Cardiac muscle cell (in vitro differentiated cells and primary cell): ENCODE results near the gene PAX8. TPM values are rescaled to one million over a fixed set of nuclear protein-coding genes. Genes with fewer than 3 reads are reported as not detected.

Experiments used
- DNase-seq, 2 donors: peaks; one replicate each; pipeline versions ENCODE4 v3.0.0 to v3.0.0-alpha.2; 2010 to 2017; ENCODE audit warnings: low read depth in 1 of 2, low spot score in 1 of 2
- H3K27ac ChIP-seq: fragments of 200-600 bp; sonication (generic); 2 replicates; pipeline ENCODE4 v1.5.1; 2016
- H3K27me3 ChIP-seq: fragments of 200-600 bp; sonication (generic); 2 replicates; pipeline ENCODE4 v1.6.0; 2016; ENCODE audit warnings: control low read depth
- H3K36me3 ChIP-seq: fragments of 200-600 bp; sonication (generic); 2 replicates; pipeline ENCODE4 v1.5.1; 2016; ENCODE audit warnings: control low read depth
- H3K4me1 ChIP-seq: fragments of 200-600 bp; sonication (generic); 2 replicates; pipeline ENCODE4 v1.8.1; 2017; ENCODE audit warnings: low read depth, mild to moderate bottlenecking, mixed run types
- H3K4me3 ChIP-seq: fragments of 200-600 bp; sonication (generic); 2 replicates; pipeline ENCODE4 v1.5.1; 2016; ENCODE audit warnings: mild to moderate bottlenecking
- H3K9me3 ChIP-seq: fragments of 200-600 bp; sonication (generic); 2 replicates; pipeline ENCODE4 v1.5.1; 2017; ENCODE audit warnings: low read depth, mild to moderate bottlenecking, control low read depth
- polyA plus RNA-seq: library from polyadenylated mRNA; unstranded; fragments of >200 nt; fragmentation: Nextera tagmentation; extraction: Ambion mirVana; gene quantifications from 2 replicates; pipeline ENCODE4 v1.2.1, GENCODE V29; 2016
- total RNA-seq: library from RNA; depleted of rRNA; stranded (reverse); fragments of >200 nt; gene quantifications from 2 replicates; pipeline ENCODE4 v1.2.3, GENCODE V29; 2016
- TF ChIP-seq, protein P1 (sequence below): IDR thresholded peaks from 2 replicates; pipeline ENCODE4 v1.5.1; 2012; ENCODE audit warnings: low read depth, mild to moderate bottlenecking, low read length

Gene PAX8
- total and polyA plus RNA-seq, 2 experiments from 2014 or later: not detected

DNA sequence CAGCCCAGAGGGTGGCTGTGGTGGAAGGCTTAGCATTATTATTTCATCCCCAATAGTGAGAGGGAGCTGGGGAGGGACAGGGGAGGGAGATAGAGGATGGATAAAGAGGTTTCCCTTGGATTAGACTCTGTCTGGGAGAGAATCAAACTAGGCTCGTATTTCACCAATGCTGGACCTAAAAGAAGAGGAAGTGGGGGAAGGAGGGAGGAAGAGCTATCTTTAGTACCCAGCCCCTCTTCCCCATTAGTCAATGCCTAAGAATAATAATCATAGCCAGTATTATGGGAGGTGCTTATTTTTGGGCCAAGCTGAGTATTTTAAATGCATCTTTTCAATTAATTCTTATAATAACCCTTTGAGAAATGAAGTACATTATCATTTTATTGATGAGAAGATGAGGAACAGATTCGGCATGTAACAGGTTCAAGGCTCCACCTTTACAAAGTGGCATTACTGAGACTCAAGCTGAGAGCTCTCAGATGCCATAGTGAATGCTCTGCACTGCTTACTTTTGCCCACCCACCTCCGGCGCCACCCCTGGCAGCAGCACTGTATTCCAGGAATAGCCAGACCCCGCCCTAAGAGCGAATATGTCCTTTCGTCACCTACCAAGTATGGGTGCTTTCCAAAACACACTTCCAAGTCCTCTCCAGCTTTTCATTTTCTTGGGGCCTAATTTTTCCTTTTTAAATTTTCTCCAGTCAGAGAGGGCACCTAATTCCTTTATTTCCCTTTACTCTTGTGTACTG, 21.0 kb downstream of the PAX8 start:
- no peak overlapping the region for H3K4me3 ChIP-seq
- no peaks in the 10 kb centered on the region for H3K9me3 ChIP-seq
- H3K4me1 ChIP-seq: no peaks in the 10 kb centered on the region
- TF ChIP-seq, protein P1, sequence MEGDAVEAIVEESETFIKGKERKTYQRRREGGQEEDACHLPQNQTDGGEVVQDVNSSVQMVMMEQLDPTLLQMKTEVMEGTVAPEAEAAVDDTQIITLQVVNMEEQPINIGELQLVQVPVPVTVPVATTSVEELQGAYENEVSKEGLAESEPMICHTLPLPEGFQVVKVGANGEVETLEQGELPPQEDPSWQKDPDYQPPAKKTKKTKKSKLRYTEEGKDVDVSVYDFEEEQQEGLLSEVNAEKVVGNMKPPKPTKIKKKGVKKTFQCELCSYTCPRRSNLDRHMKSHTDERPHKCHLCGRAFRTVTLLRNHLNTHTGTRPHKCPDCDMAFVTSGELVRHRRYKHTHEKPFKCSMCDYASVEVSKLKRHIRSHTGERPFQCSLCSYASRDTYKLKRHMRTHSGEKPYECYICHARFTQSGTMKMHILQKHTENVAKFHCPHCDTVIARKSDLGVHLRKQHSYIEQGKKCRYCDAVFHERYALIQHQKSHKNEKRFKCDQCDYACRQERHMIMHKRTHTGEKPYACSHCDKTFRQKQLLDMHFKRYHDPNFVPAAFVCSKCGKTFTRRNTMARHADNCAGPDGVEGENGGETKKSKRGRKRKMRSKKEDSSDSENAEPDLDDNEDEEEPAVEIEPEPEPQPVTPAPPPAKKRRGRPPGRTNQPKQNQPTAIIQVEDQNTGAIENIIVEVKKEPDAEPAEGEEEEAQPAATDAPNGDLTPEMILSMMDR: no peak
- H3K27me3 ChIP-seq: peaks cover 8% of the 10 kb centered on the region
- no peak for DNase-seq
- no peak overlapping the region for H3K27ac ChIP-seq
- no peaks in the 10 kb centered on the region for H3K36me3 ChIP-seq

DNA sequence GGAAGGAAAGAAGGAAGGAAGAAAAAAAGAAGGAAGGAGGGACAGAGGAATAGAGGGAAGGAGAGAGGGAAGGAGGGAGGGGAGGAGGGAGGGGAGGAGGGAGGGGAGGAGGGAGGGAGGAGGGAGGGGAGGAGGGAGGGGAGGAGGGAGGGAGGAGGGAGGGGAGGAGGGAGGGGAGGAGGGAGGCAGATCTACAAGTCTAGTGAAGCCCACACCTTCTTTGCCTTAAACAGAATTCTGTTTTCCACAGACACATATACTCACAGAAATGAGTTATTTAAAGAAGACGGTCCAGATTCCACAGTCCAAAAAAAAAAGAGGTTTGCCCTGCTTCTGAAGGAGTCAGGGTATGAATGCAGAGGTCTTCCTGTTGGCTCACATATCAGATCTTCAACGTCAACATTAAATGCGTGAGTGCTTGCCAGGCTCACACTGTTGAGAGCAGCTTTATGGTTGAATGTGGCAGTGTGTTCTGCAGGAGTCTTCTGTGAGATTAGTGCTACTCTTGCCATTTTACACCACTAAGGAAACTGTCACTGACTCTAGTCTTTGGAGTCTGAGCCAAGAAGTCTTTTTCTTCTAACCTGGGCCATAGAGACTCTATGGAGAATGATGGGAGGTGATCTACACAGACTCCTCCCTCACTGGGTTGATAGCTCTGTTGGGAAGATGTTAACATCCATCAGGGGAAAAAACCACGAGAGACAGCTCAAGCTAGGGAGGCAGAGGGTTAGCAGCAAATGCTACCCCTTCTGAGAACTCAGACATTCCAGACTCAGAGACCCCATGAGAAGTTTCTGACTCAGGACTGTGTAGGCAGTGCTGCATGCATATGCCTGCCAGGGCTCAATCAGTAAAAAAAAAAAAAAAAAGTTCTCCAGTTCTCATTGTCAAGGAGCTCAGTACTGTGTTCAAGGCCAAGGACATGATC, 23.3 kb downstream of the PAX8 start:
- TF ChIP-seq, protein P1: no peak
- Histone ChIP-seq H3K27me3 (peaks cover 8% of the 10 kb centered on the region), H3K4me3 (no peak overlapping the region), H3K36me3 (no peaks in the 10 kb centered on the region), H3K4me1 (no peaks in the 10 kb centered on the region), H3K27ac (no peak overlapping the region), H3K9me3 (no peaks in the 10 kb centered on the region)
- DNase-seq: peak in 1 of 2 donors; percentile 23

DNA sequence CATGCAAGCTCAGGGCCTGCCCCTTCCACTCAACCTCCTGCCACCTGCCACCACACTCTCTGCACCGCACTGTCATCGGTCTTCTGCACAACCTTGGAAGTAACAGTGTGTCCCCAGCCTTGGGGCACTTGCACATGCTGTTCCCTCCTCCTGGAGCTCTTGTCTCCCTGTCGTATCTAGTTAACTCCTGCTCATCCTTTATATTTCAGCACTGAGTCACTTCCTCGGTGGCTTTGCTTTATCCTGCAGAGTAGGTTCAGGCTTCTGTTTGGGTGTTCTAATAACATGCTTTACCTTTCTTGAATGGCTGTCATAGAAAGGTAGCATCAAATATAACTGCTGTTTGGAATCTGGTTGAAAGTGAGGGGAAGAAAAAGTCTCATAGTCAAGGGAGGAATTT, 25.3 kb downstream of the PAX8 start:
- Histone ChIP-seq H3K36me3 (no peaks in the 10 kb centered on the region), H3K27ac (no peak overlapping the region), H3K9me3 (no peaks in the 10 kb centered on the region), H3K27me3 (peaks cover 8% of the 10 kb centered on the region), H3K4me3 (no peak overlapping the region), H3K4me1 (no peaks in the 10 kb centered on the region)
- DNase-seq: no peak
- TF ChIP-seq, protein P1: no peak

DNA sequence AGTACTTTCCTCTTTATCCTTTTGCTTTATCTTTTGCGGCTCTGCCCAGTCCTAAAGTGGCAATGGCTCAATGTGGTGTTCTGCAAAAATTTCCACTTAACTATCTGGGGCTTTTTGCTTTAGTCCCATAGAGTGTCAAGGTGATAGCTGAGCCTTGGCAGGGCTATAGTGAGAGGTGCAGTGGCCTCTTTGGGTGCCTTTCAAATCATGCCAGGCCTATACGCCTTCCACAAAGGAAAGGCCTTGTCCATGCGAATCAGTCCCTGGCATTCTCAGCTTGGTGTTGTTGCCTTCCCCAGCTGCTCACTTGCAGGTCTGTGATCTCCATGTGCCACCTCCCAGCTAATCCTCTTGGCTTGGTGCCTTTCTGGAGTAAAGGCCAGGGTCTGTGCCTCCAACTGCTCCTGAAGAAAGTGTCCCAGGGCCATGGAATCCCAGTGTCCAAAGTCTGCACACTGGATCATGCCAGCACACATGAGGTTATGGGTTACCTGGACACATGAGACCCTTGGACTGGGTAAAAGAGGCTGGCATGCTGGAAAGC, 26.6 kb downstream of the PAX8 start:
- H3K36me3 ChIP-seq: no peaks in the 10 kb centered on the region
- TF ChIP-seq, protein P1: no peak
- no peaks in the 10 kb centered on the region for H3K4me1 ChIP-seq
- H3K4me3 ChIP-seq: no peak overlapping the region
- DNase-seq: no peak
- H3K9me3 ChIP-seq: no peaks in the 10 kb centered on the region
- H3K27me3 ChIP-seq: peaks cover 8% of the 10 kb centered on the region
- H3K27ac ChIP-seq: no peak overlapping the region

DNA sequence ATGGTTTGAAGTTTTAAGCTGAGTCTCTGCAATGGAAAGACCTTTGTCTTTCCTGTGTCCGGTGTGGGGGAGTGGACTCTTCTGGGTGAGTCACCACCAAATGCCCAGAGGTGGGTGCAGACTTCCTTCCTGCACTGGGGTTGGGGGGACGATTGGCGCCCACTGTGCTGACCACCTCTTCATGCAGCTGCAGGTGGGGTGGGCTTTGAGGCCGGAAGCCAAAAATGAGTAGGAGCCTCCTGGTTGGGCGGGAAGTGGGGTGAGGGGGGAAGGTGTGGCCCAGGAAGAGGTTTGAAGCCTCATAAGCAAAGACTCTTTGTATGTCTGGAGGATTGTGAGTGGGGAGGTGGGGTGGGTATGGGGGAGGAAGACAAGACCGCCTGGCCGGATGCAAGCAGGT, 27.6 kb downstream of the PAX8 start:
- H3K27me3 ChIP-seq: peaks cover 8% of the 10 kb centered on the region
- H3K27ac ChIP-seq: no peak overlapping the region
- H3K4me1 ChIP-seq: no peaks in the 10 kb centered on the region
- H3K36me3 ChIP-seq: no peaks in the 10 kb centered on the region
- TF ChIP-seq, protein P1: no peak
- no peak overlapping the region for H3K4me3 ChIP-seq
- H3K9me3 ChIP-seq: no peaks in the 10 kb centered on the region
- no peak for DNase-seq
